H1 (cell line): Measurements from ENCODE around the gene GIPC2. TPM values are rescaled to one million over a fixed set of nuclear protein-coding genes. Genes with fewer than 3 reads are reported as not detected.

Experiments
- CTCF ChIA-PET: fragments of 300-600 bp; sonication (Branson Sonifier 250); formaldehyde crosslinking; loops from one replicate; lab custom pipeline; 2021; ENCODE audit not compliant: partially characterized antibody; lab: Charles Lee
- POLR2A ChIA-PET: fragments of 300-600 bp; sonication (Branson Sonifier 250); formaldehyde crosslinking; loops from one replicate; lab custom pipeline; 2021; ENCODE audit warnings: inconsistent platforms; ENCODE audit not compliant: partially characterized antibody; lab: Charles Lee
- DNase-seq, 2 experiments: peaks; one replicate each; pipeline versions ENCODE4 v3.0.0 to v3.0.0-alpha.2; 2010 to 2022; ENCODE audit warnings: low spot score in 2 of 2, low read depth in 1 of 2, mixed read lengths in 1 of 2
- FAIRE-seq: peaks from 2 replicates; lab custom pipeline; 2011; peaks lifted over from hg19 to GRCh38; lab: Jason Lieb, UNC
- H2AFZ ChIP-seq: 2 replicates; pipeline ENCODE4 v1.8.1; 2012; ENCODE audit warnings: low read length, inconsistent platforms
- H2AK5ac ChIP-seq: 2 replicates; pipeline ENCODE4 v1.6.1; 2013; ENCODE audit warnings: low read depth, low read length
- H2BK120ac ChIP-seq: replicated peaks from 2 replicates; pipeline ENCODE3; 2013; ENCODE audit warnings: low read depth, low read length, inconsistent platforms
- H2BK12ac ChIP-seq: 2 replicates; pipeline ENCODE4 v1.6.1; 2013; ENCODE audit warnings: low read depth, low read length
- H2BK15ac ChIP-seq: 2 replicates; pipeline ENCODE4 v1.6.1; 2013; ENCODE audit warnings: low read length
- H2BK20ac ChIP-seq: 2 replicates; pipeline ENCODE4 v1.6.1; 2013; ENCODE audit warnings: low read length
- H2BK5ac ChIP-seq: 2 replicates; pipeline ENCODE4 v1.6.1; 2013; ENCODE audit warnings: low read depth, low read length
- H3K14ac ChIP-seq: 2 replicates; pipeline ENCODE4 v1.6.1; 2013; ENCODE audit warnings: inconsistent platforms; ENCODE audit not compliant: insufficient read length
- H3K18ac ChIP-seq: 2 replicates; pipeline ENCODE4 v1.6.1; 2013; ENCODE audit warnings: low read length; ENCODE audit errors: extremely low read depth
- H3K23ac ChIP-seq: 2 replicates; pipeline ENCODE4 v1.6.1; 2013; ENCODE audit warnings: inconsistent platforms; ENCODE audit not compliant: insufficient read length
- H3K23me2 ChIP-seq: 2 replicates; pipeline ENCODE4 v1.6.1; 2013; ENCODE audit warnings: low read depth, low read length
- H3K27ac ChIP-seq: 2 replicates; pipeline ENCODE4 v1.6.1; 2011; ENCODE audit warnings: low read depth, low read length, inconsistent platforms
- H3K27me3 ChIP-seq, 4 experiments: replicated peaks in 1 of 4; 1 replicate in 1 of 4; 2 replicates in 3 of 4; pipeline versions ENCODE4 v1.6.1 to v1.8.1; 2011 to 2013; ENCODE audit warnings: low read length in 3 of 4, mild to moderate bottlenecking in 3 of 4, inconsistent platforms in 2 of 4, mixed read lengths in 2 of 4, moderate library complexity in 1 of 4; ENCODE audit not compliant: control insufficient read depth in 3 of 4, insufficient read depth in 3 of 4; ENCODE audit errors: extremely low read depth in 1 of 4
- H3K36me3 ChIP-seq, 4 experiments: 2 replicates each; pipeline versions ENCODE4 v1.6.1 to v1.8.1; 2011 to 2013; ENCODE audit warnings: mild to moderate bottlenecking in 4 of 4, low read length in 3 of 4, moderate library complexity in 2 of 4, control low read depth in 1 of 4, inconsistent platforms in 1 of 4; ENCODE audit not compliant: insufficient read depth in 4 of 4, control insufficient read depth in 2 of 4
- H3K4ac ChIP-seq: replicated peaks from 2 replicates; pipeline ENCODE3; 2013; ENCODE audit warnings: low read length, low read depth, mixed read lengths, inconsistent platforms; ENCODE audit not compliant: insufficient read length
- H3K4me1 ChIP-seq, 4 experiments: replicated peaks in 1 of 4; 1 replicate in 1 of 4; 2 replicates in 3 of 4; pipeline versions ENCODE4 v1.6.1 to v1.8.1; 2011 to 2013; ENCODE audit warnings: low read length in 3 of 4, inconsistent platforms in 2 of 4, mixed read lengths in 1 of 4; ENCODE audit not compliant: insufficient read depth in 4 of 4, control insufficient read depth in 3 of 4
- H3K4me2 ChIP-seq, 2 experiments: 2 replicates each; pipeline versions ENCODE4 v1.6.1 to v1.8.1; 2011 to 2013; ENCODE audit warnings: low read depth in 2 of 2, low read length in 2 of 2, control low read depth in 1 of 2, inconsistent platforms in 1 of 2, mild to moderate bottlenecking in 1 of 2; ENCODE audit not compliant: insufficient read depth in 1 of 2
- H3K4me3 ChIP-seq, 4 experiments: fragments of 200-600, 300-600 bp in 1 of 4; sonication (generic), shearing (Covaris generic), sonication (Bioruptor Twin) in 1 of 4; 2 replicates each; pipeline versions ENCODE4 v1.5.1 to v1.8.1; 2011 to 2016; ENCODE audit warnings: low read length in 4 of 4, low read depth in 3 of 4, control low read depth in 2 of 4, inconsistent platforms in 2 of 4, mild to moderate bottlenecking in 2 of 4, mixed read lengths in 1 of 4, moderate library complexity in 1 of 4; ENCODE audit not compliant: insufficient read depth in 2 of 4; ENCODE audit errors: extremely low read depth in 1 of 4
- H3K56ac ChIP-seq: replicated peaks from 2 replicates; pipeline ENCODE3; 2013; ENCODE audit warnings: low read depth, mild to moderate bottlenecking, mixed read lengths, low read length, inconsistent platforms; ENCODE audit not compliant: insufficient read length
- H3K79me1 ChIP-seq: 2 replicates; pipeline ENCODE4 v1.6.1; 2013; ENCODE audit warnings: low read depth, low read length, control low read depth
- H3K79me2 ChIP-seq, 2 experiments: 2 replicates each; pipeline versions ENCODE4 v1.6.1 to v1.8.1; 2012 to 2013; ENCODE audit warnings: low read length in 2 of 2, mild to moderate bottlenecking in 2 of 2, inconsistent platforms in 1 of 2; ENCODE audit not compliant: insufficient read depth in 2 of 2, control insufficient read depth in 1 of 2
- H3K9ac ChIP-seq, 4 experiments: replicated peaks in 1 of 4; 1 replicate in 1 of 4; 2 replicates in 3 of 4; pipeline versions ENCODE4 v1.6.1 to v1.8.1; 2011 to 2013; ENCODE audit warnings: low read depth in 3 of 4, low read length in 3 of 4, control low read depth in 2 of 4, mild to moderate bottlenecking in 2 of 4, moderate library complexity in 2 of 4, inconsistent platforms in 1 of 4; ENCODE audit errors: extremely low read depth in 1 of 4
- H3K9me3 ChIP-seq, 2 experiments: 2 replicates each; pipeline versions ENCODE4 v1.6.1 to v1.8.1; 2012 to 2013; ENCODE audit warnings: mild to moderate bottlenecking in 2 of 2, moderate library complexity in 2 of 2, control low read depth in 1 of 2, inconsistent platforms in 1 of 2, low read depth in 1 of 2, low read length in 1 of 2, mixed read lengths in 1 of 2; ENCODE audit not compliant: insufficient read depth in 2 of 2
- H4K20me1 ChIP-seq, 2 experiments: replicated peaks in 1 of 2; 2 replicates each; pipeline versions ENCODE3 to v1.8.1; 2011 to 2013; ENCODE audit warnings: inconsistent platforms in 2 of 2, low read length in 2 of 2, mild to moderate bottlenecking in 1 of 2; ENCODE audit not compliant: insufficient read depth in 2 of 2, control insufficient read depth in 1 of 2
- H4K5ac ChIP-seq: 2 replicates; pipeline ENCODE4 v1.6.1; 2013; ENCODE audit warnings: low read length, low read depth, mixed read lengths, inconsistent platforms; ENCODE audit not compliant: insufficient read length
- H4K8ac ChIP-seq: 2 replicates; pipeline ENCODE4 v1.8.0; 2013; ENCODE audit warnings: mild to moderate bottlenecking, moderate library complexity, low read length, inconsistent platforms; ENCODE audit not compliant: insufficient read depth; ENCODE audit errors: extremely low read depth
- H4K91ac ChIP-seq: replicated peaks from 2 replicates; pipeline ENCODE3; 2013; ENCODE audit warnings: low read length, mixed read lengths, inconsistent platforms; ENCODE audit not compliant: insufficient read length
- ASH2L ChIP-seq: fragments of 200-600, 300-600 bp; sonication (generic); IDR thresholded peaks from one replicate; pipeline ENCODE4 v1.7.1; 2017; ENCODE audit warnings: low read length
- BCL11A ChIP-seq, 2 experiments: IDR thresholded peaks; one replicate each; pipeline ENCODE4 v1.6.1; 2011; ENCODE audit warnings: low read depth in 2 of 2, low read length in 2 of 2, mild to moderate bottlenecking in 2 of 2
- JUN ChIP-seq: IDR thresholded peaks from 2 replicates; pipeline ENCODE4 v1.6.1; 2011; ENCODE audit warnings: low read depth, mild to moderate bottlenecking, improper control_type of control experiment, low read length
- KDM4A ChIP-seq: IDR thresholded peaks from one replicate; pipeline ENCODE4 v1.7.1; 2012; ENCODE audit warnings: low read depth, mild to moderate bottlenecking, moderate library complexity, low read length, inconsistent platforms; ENCODE audit not compliant: severe bottlenecking
- KDM5A ChIP-seq: fragments of 200-600 bp; IDR thresholded peaks from 2 replicates; pipeline ENCODE4 v1.7.1; 2012; ENCODE audit warnings: mild to moderate bottlenecking, low read length, inconsistent platforms, mixed read lengths
- POLR2AphosphoS5 ChIP-seq: IDR thresholded peaks from 2 replicates; pipeline ENCODE4 v1.6.1; 2011; ENCODE audit warnings: low read depth, low read length
- POU5F1 ChIP-seq: IDR thresholded peaks from 2 replicates; pipeline ENCODE4 v1.6.1; 2011; ENCODE audit warnings: low read depth, mild to moderate bottlenecking, low read length, moderate library complexity
- RNF2 ChIP-seq: fragments of 200-900, 300-1000 bp; sonication (generic); IDR thresholded peaks from 2 replicates; pipeline ENCODE4 v1.7.1; 2016; ENCODE audit warnings: borderline replicate concordance, low read depth, mild to moderate bottlenecking, antibody characterized with exemption, low read length; ENCODE audit not compliant: poor library complexity, severe bottlenecking; ENCODE audit errors: missing control alignments
- RXRA ChIP-seq: IDR thresholded peaks from 2 replicates; pipeline ENCODE4 v1.6.1; 2011; ENCODE audit warnings: low read depth, mild to moderate bottlenecking, low read length, moderate library complexity; ENCODE audit not compliant: insufficient read depth
- SRF ChIP-seq: IDR thresholded peaks from 2 replicates; pipeline ENCODE4 v1.6.1; 2011; ENCODE audit warnings: mild to moderate bottlenecking, low read depth, low read length, moderate library complexity
- TBP ChIP-seq: IDR thresholded peaks from 2 replicates; pipeline ENCODE4 v1.6.1; 2011; ENCODE audit warnings: low read depth, low read length, improper control_type of control experiment
- TEAD4 ChIP-seq: IDR thresholded peaks from 2 replicates; pipeline ENCODE4 v1.6.1; 2012; ENCODE audit warnings: low read depth, low read length, inconsistent platforms, mixed read lengths
- USF2 ChIP-seq: IDR thresholded peaks from 2 replicates; pipeline ENCODE4 v1.6.1; 2011; ENCODE audit warnings: low read length, improper control_type of control experiment
- WGBS, 2 experiments: shearing (Covaris generic) in 1 of 2; methylation state at CpG; one replicate each; pipeline versions ENCODE4 v1.1.6 to v1.1.7; 2013 to 2015; ENCODE audit warnings: low lambda C conversion rate in 2 of 2, mixed read lengths in 2 of 2, inconsistent platforms in 1 of 2, low coverage in 1 of 2, missing lambda C conversion rate in 1 of 2; ENCODE audit not compliant: insufficient replicate concordance in 2 of 2, insufficient coverage in 1 of 2, insufficient read length in 1 of 2; ENCODE audit errors: extremely low coverage in 1 of 2, missing lambda C conversion rate in 1 of 2; 5-methylcytosine and 5-hydroxymethylcytosine counted together
- polyA plus RNA-seq, 7 experiments: library from polyadenylated mRNA; depleted of rRNA in 3 of 7; stranded (reverse) in 5 of 7; unstranded in 2 of 7; fragments of >200 nt in 5 of 7; fragments of 200-250 nt in 2 of 7; gene quantifications; 1 replicate in 5 of 7; 2 replicates in 1 of 7; 4 replicates in 1 of 7; pipeline versions ENCODE4 v1.2.1 to v1.2.3, GENCODE V29; 2011 to 2013; ENCODE audit warnings: missing spikeins in 2 of 7, mixed read lengths in 2 of 7
- total RNA-seq: library from RNA; stranded (reverse); fragmentation: NEBNext Ultra II Directional; extraction: Animal tissue kit (Norgen Biotek cat#: 25700); gene quantifications from 2 replicates; pipeline ENCODE4 v1.2.1, GENCODE V29; 2021

Gene GIPC2
- total and polyA plus RNA-seq, 2 of the 8 experiments (the other 6 are each of a cell fraction or from before 2014, with no cell fraction given) = 0.29 to 0.69 TPM

GRCh38 chr1:78086697-78087096 is 40.9 kb downstream of the GIPC2 start:
- H4K8ac ChIP-seq = no peak overlapping the region
- no peaks in the 10 kb centered on the region for H3K36me3 ChIP-seq
- no peaks in the 10 kb centered on the region; a peak in 1 of 7 replicates for H3K4me1 ChIP-seq
- H4K5ac ChIP-seq = no peak overlapping the region
- H2BK5ac ChIP-seq = no peak overlapping the region
- H3K27ac ChIP-seq = no peak overlapping the region
- ChIA-PET POLR2A (no interaction called here), CTCF (no interaction called here)
- H3K79me2 ChIP-seq = no peaks in the 10 kb centered on the region
- H3K23ac ChIP-seq = no peak overlapping the region
- H3K14ac ChIP-seq = no peak overlapping the region
- H2BK20ac ChIP-seq = no peak overlapping the region
- H2AFZ ChIP-seq = no peak overlapping the region
- H3K27me3 ChIP-seq = no peaks in the 10 kb centered on the region
- H2BK120ac ChIP-seq = no peak overlapping the region
- 80% methylated on average over 1 of the region's 1 CpG; no CpG with 5 or more reads in 1 of the 2 experiments for WGBS, 2 experiments
- H3K79me1 ChIP-seq = no peaks in the 10 kb centered on the region
- no peak overlapping the region for H2BK15ac ChIP-seq
- no peak overlapping the region for H3K4ac ChIP-seq
- FAIRE-seq (no peak), DNase-seq (no peak)
- no peaks in the 10 kb centered on the region for H3K9me3 ChIP-seq
- no peak overlapping the region for H2BK12ac ChIP-seq
- H3K23me2 ChIP-seq = no peaks in the 10 kb centered on the region
- no peak overlapping the region for H3K56ac ChIP-seq
- H4K91ac ChIP-seq = no peak overlapping the region
- H3K9ac ChIP-seq = no peak overlapping the region
- no peaks in the 10 kb centered on the region for H4K20me1 ChIP-seq
- H3K4me3 ChIP-seq = no peak overlapping the region
- H2AK5ac ChIP-seq = no peak overlapping the region
- H3K18ac ChIP-seq = no peak overlapping the region
- no peak overlapping the region for H3K4me2 ChIP-seq
- TF ChIP-seq ASH2L (no peak), TBP (no peak), KDM5A (no peak), USF2 (no peak), BCL11A (IDR thresholded peaks at IDR 0.05; ENCODE audit: low read depth in 2 of 2, low read length in 2 of 2) (no peak), KDM4A (no peak), TEAD4 (no peak), JUN (no peak), RXRA (no peak), RNF2 (no peak), POU5F1 (no peak), SRF (no peak), POLR2AphosphoS5 (no peak)
